ENCODE results near the gene ATAD3B. TPM values are rescaled to one million over a fixed set of nuclear protein-coding genes. Genes with fewer than 3 reads are reported as not detected.

ATAD3B gene
- total RNA-seq, 1 experiment from 2014 or later = 57.0 TPM

GRCh38 chr1:1543706-1544099 is 72.1 kb downstream of the ATAD3B start:
- DNase-seq (ENCODE audit: low read depth) = no peak

GRCh38 chr1:1544544-1544943 is 73.0 kb downstream of the ATAD3B start:
- no peak for DNase-seq (ENCODE audit: low read depth)

Other genes starting within 250 kb of the ATAD3B start
- 110 and 119 TPM in 2 replicates for gene SDF4, start 239.8 kb upstream of the ATAD3B start, total RNA-seq (2014; rRNA removed; shearing (Covaris generic))
- 27.3 and 37.6 TPM in 2 replicates for gene B3GALT6, start 239.5 kb upstream of the ATAD3B start, total RNA-seq (2014; rRNA removed; shearing (Covaris generic))
- 0.40 and 1.5 TPM in 2 replicates for gene C1QTNF12, start 225.0 kb upstream of the ATAD3B start, total RNA-seq (2014; rRNA removed; shearing (Covaris generic))
- gene UBE2J2, start 197.9 kb upstream of the ATAD3B start, total RNA-seq (2014; rRNA removed; shearing (Covaris generic)) = 125 and 139 TPM in 2 replicates
- gene SCNN1D, start 191.3 kb upstream of the ATAD3B start, total RNA-seq (2014; rRNA removed; shearing (Covaris generic)) = 0.20 and 0.59 TPM in 2 replicates
- 28.9 and 34.9 TPM in 2 replicates for gene ACAP3, start 163.8 kb upstream of the ATAD3B start, total RNA-seq (2014; rRNA removed; shearing (Covaris generic))
- gene PUSL1, start 163.2 kb upstream of the ATAD3B start, total RNA-seq (2014; rRNA removed; shearing (Covaris generic)) = 42.0 and 43.9 TPM in 2 replicates
- gene INTS11, start 147.1 kb upstream of the ATAD3B start, total RNA-seq (2014; rRNA removed; shearing (Covaris generic)) = 142 and 143 TPM in 2 replicates
- gene CPTP, start 147.0 kb upstream of the ATAD3B start, total RNA-seq (2014; rRNA removed; shearing (Covaris generic)) = 36.8 and 55.0 TPM in 2 replicates
- gene TAS1R3, start 140.5 kb upstream of the ATAD3B start, total RNA-seq (2014; rRNA removed; shearing (Covaris generic)) = 0.03 and 0.08 TPM in 2 replicates
- gene DVL1, start 122.3 kb upstream of the ATAD3B start, total RNA-seq (2014; rRNA removed; shearing (Covaris generic)) = 113 and 118 TPM in 2 replicates
- gene MXRA8, start 113.2 kb upstream of the ATAD3B start, total RNA-seq (2014; rRNA removed; shearing (Covaris generic)) = 0.11 and 0.50 TPM in 2 replicates
- 318 and 349 TPM in 2 replicates for gene AURKAIP1, start 96.6 kb upstream of the ATAD3B start, total RNA-seq (2014; rRNA removed; shearing (Covaris generic))
- gene CCNL2, start 72.4 kb upstream of the ATAD3B start, total RNA-seq (2014; rRNA removed; shearing (Covaris generic)) = 74.6 and 96.1 TPM in 2 replicates
- gene MRPL20, start 64.5 kb upstream of the ATAD3B start, total RNA-seq (2014; rRNA removed; shearing (Covaris generic)) = 319 and 342 TPM in 2 replicates
- gene ANKRD65, start 50.5 kb upstream of the ATAD3B start, total RNA-seq (2014; rRNA removed; shearing (Covaris generic)) = not detected in 2 replicates
- gene VWA1, start 36.1 kb upstream of the ATAD3B start, total RNA-seq (2014; rRNA removed; shearing (Covaris generic)) = 0.05 and 0.23 TPM in 2 replicates
- 0.03 TPM in 1 of 2 replicates, not detected in the other for gene ATAD3C, start 22.1 kb upstream of the ATAD3B start, total RNA-seq (2014; rRNA removed; shearing (Covaris generic))
- 93.9 and 96.6 TPM in 2 replicates for gene ATAD3A, start 40.4 kb downstream of the ATAD3B start, total RNA-seq (2014; rRNA removed; shearing (Covaris generic))
- gene TMEM240, start 68.9 kb downstream of the ATAD3B start, total RNA-seq (2014; rRNA removed; shearing (Covaris generic)) = 3.1 TPM in 1 of 2 replicates, not detected in the other
- 69.6 and 99.4 TPM in 2 replicates for gene SSU72, start 103.1 kb downstream of the ATAD3B start, total RNA-seq (2014; rRNA removed; shearing (Covaris generic))
- gene FNDC10, start 128.4 kb downstream of the ATAD3B start, total RNA-seq (2014; rRNA removed; shearing (Covaris generic)) = 0.20 and 0.66 TPM in 2 replicates
- 11.0 and 12.6 TPM in 2 replicates for gene MIB2, start 143.7 kb downstream of the ATAD3B start, total RNA-seq (2014; rRNA removed; shearing (Covaris generic))
- gene MMP23B, start 160.4 kb downstream of the ATAD3B start, total RNA-seq (2014; rRNA removed; shearing (Covaris generic)) = not detected in 2 replicates
- 19.3 and 21.9 TPM in 2 replicates for gene CDK11B, start 187.2 kb downstream of the ATAD3B start, total RNA-seq (2014; rRNA removed; shearing (Covaris generic))
- 13.7 and 18.1 TPM in 2 replicates for gene SLC35E2B, start 221.0 kb downstream of the ATAD3B start, total RNA-seq (2014; rRNA removed; shearing (Covaris generic))